Stimulated activated naive CD8-positive, alpha-beta T cell treated with anti-CD3 and anti-CD28 coated beads, Interleukin-15, Interleukin-2, amounts not matched to agents 100 U/mL and 50 U/mL, for 24 hours (primary cell): Measurements from ENCODE around the gene CLTB.
A peak's percentile ranks its signal among the peaks of the same experiment; 100 is the strongest.
"Not testable (repeated sequence)": the region's sequence is repeated elsewhere in the genome, so short reads cannot be mapped to it uniquely, and the experiment has no call there.

Source experiments
- ATAC-seq: fragments of 150-1000 bp; cut with Tn5 transposase; one replicate; pipeline ENCODE4 v1.10.0; 2021
- DNase-seq: peaks from one replicate; pipeline ENCODE4 v3.0.0; 2021

The CLTB gene

GRCh38 chr5:176415952-176416924, at the start of gene CLTB:
TSS of gene CLTB (minus strand) at chr5:176416539. CDS start at chr5:176416363, 176 bp downstream.
- peak; percentile 95 for DNase-seq
- ATAC-seq, result peak; percentile 97

- DNase-seq (no peak), ATAC-seq (no peak)
Observed at GRCh38 chr5:176463113-176463764, 46.9 kb upstream of the CLTB start.

GRCh38 chr5:176461349-176461748, 45.0 kb upstream of the CLTB start:
- DNase-seq (no peak), ATAC-seq (no peak)

- DNase-seq, result no peak
- no peak for ATAC-seq
Observed at GRCh38 chr5:176458904-176459561, 42.7 kb upstream of the CLTB start.

- ATAC-seq (no peak), DNase-seq (no peak)
Observed at GRCh38 chr5:176454724-176455394, 38.5 kb upstream of the CLTB start.

- ATAC-seq, result no peak
- DNase-seq, result no peak
Observed at GRCh38 chr5:176450077-176450476, 33.7 kb upstream of the CLTB start.

- peak; percentile 99 for DNase-seq
- ATAC-seq, result peak; percentile 97
Observed at GRCh38 chr5:176447978-176448608, 31.8 kb upstream of the CLTB start, which contains the start of gene FAF2. TSS of gene FAF2 (plus strand) at chr5:176448385. CDS start at chr5:176448408, 23 bp downstream.

- ATAC-seq (no peak), DNase-seq (no peak)
Observed at GRCh38 chr5:176447591-176447977, 31.2 kb upstream of the CLTB start.

- ATAC-seq (no peak), DNase-seq (peak; percentile 26)
Observed at GRCh38 chr5:176446884-176447590, 30.7 kb upstream of the CLTB start.

- DNase-seq (no peak), ATAC-seq (no peak)
Observed at GRCh38 chr5:176446028-176446665, 29.8 kb upstream of the CLTB start.

GRCh38 chr5:176444742-176445141, 28.4 kb upstream of the CLTB start:
- ATAC-seq, result no peak
- DNase-seq, result no peak

GRCh38 chr5:176442911-176443310, 26.6 kb upstream of the CLTB start:
- ATAC-seq, DNase-seq: not testable (repeated sequence)

GRCh38 chr5:176441921-176442323, 25.6 kb upstream of the CLTB start:
- ATAC-seq, result no peak
- DNase-seq, result no peak

- no peak for ATAC-seq
- no peak for DNase-seq
Observed at GRCh38 chr5:176440927-176441706, 24.8 kb upstream of the CLTB start.

- DNase-seq, result no peak
- ATAC-seq, result no peak
Observed at GRCh38 chr5:176438959-176439757, 22.8 kb upstream of the CLTB start.

GRCh38 chr5:176436656-176437055, 20.3 kb upstream of the CLTB start:
- DNase-seq (no peak), ATAC-seq (peak; percentile 61)

- ATAC-seq (no peak), DNase-seq (no peak)
Observed at GRCh38 chr5:176432707-176433106, 16.4 kb upstream of the CLTB start.

GRCh38 chr5:176429972-176430371, 13.6 kb upstream of the CLTB start:
- peak; percentile 40 for ATAC-seq

GRCh38 chr5:176427971-176428370, 11.6 kb upstream of the CLTB start:
- no peak for DNase-seq
- ATAC-seq, result no peak

More at GRCh38 chr5:176429972-176430371, 13.6 kb upstream of the CLTB start:
- no peak for DNase-seq
